GM18502 (cell line): Measurements from ENCODE around the gene USP16.
"Not testable (repeated sequence)": the region's sequence is repeated elsewhere in the genome, so short reads cannot be mapped to it uniquely, and the experiment has no call there.

Experiments used
- ATAC-seq: cut with Tn5 transposase; IDR thresholded peaks from one replicate; pipeline ENCODE4 v1.9.1; 2021; ENCODE audit warnings: mild to moderate bottlenecking; ENCODE audit not compliant: unreplicated experiment, poor library complexity

Gene USP16

GRCh38 chr21:29030909-29031308 is 6.4 kb downstream of the USP16 start:
- no peak for ATAC-seq

GRCh38 chr21:29033301-29033700 is 8.8 kb downstream of the USP16 start:
- no peak for ATAC-seq

- ATAC-seq, result no peak
Observed at GRCh38 chr21:29033871-29034270, 9.4 kb downstream of the USP16 start.

- no peak for ATAC-seq
Observed at GRCh38 chr21:29034678-29035077, 10.2 kb downstream of the USP16 start.

GRCh38 chr21:29052224-29052623 is 27.8 kb downstream of the USP16 start:
- ATAC-seq, result no peak

GRCh38 chr21:29053011-29053553 is 28.6 kb downstream of the USP16 start:
- no peak for ATAC-seq

GRCh38 chr21:29053656-29054055 is 29.2 kb downstream of the USP16 start:
- ATAC-seq, result no peak

- no peak for ATAC-seq
Observed at GRCh38 chr21:29055080-29055479, 30.6 kb downstream of the USP16 start.

GRCh38 chr21:29056005-29056404 is 31.5 kb downstream of the USP16 start:
- no peak for ATAC-seq

GRCh38 chr21:29056538-29057050 is 32.1 kb downstream of the USP16 start:
- ATAC-seq, result no peak

- peak; percentile 98 for ATAC-seq
Observed at GRCh38 chr21:29064850-29065481, 40.5 kb downstream of the USP16 start.

GRCh38 chr21:29072873-29073221 is 48.4 kb downstream of the USP16 start:
- ATAC-seq, result no peak

- peak; percentile 92 for ATAC-seq
Observed at GRCh38 chr21:29073222-29074006, 48.9 kb downstream of the USP16 start, which contains the start of gene CCT8. CCT8 (minus strand) TSS chr21:29073648; CDS start chr21:29073590, 58 bp downstream.

GRCh38 chr21:29074007-29074376 is 49.5 kb downstream of the USP16 start:
- ATAC-seq, result peak; percentile 29

GRCh38 chr21:29074783-29075182 is 50.3 kb downstream of the USP16 start:
- no peak for ATAC-seq

- ATAC-seq, result no peak
Observed at GRCh38 chr21:29075706-29076466, 51.4 kb downstream of the USP16 start.

- not testable (repeated sequence) for ATAC-seq
Observed at GRCh38 chr21:29076731-29077640, 52.5 kb downstream of the USP16 start.

GRCh38 chr21:29077651-29078090 is 53.2 kb downstream of the USP16 start:
- ATAC-seq, result no peak

GRCh38 chr21:29078869-29079767 is 54.6 kb downstream of the USP16 start:
- ATAC-seq, result peak; percentile 68
